ENCODE data around the gene DENND2A.

The DENND2A gene

GRCh38 chr7:140640727-140641523 lies at the start of gene DENND2A:
TSS of gene DENND2A (minus strand) at chr7:140640813. CDS start at chr7:140602397, 38,416 bp downstream.
- TF ChIP-seq MAX (IDR thresholded peaks at IDR 0.05; ENCODE audit: low read depth, low read length) (no peak), POLR2A (IDR thresholded peaks at IDR 0.05; ENCODE audit: extremely low read depth, insufficient read length) (no peak), CTCF (IDR thresholded peaks at IDR 0.05; ENCODE audit: low read depth, low read length) (no peak), MYC (IDR thresholded peaks at IDR 0.05; ENCODE audit: low read depth, low read length) (no peak)
- H3K4me3 ChIP-seq (ENCODE audit: low read depth, low read length), result no peak within 1 kb of the TSS
- DNase-seq (ENCODE audit: low read depth), result peak; percentile 41

GRCh38 chr7:140689199-140690152 lies 48.9 kb upstream of the DENND2A start:
- H3K4me3 ChIP-seq (ENCODE audit: low read depth, low read length), result no peak overlapping the region
- no peak for DNase-seq (ENCODE audit: low read depth)
- no peak for TF ChIP-seq MYC (IDR thresholded peaks at IDR 0.05; ENCODE audit: low read depth, low read length)

GRCh38 chr7:140688341-140688740 lies 47.7 kb upstream of the DENND2A start:
- no peak overlapping the region for H3K4me3 ChIP-seq (ENCODE audit: low read depth, low read length)
- TF ChIP-seq CTCF (IDR thresholded peaks at IDR 0.05; ENCODE audit: low read depth, low read length) (no peak), MAX (IDR thresholded peaks at IDR 0.05; ENCODE audit: low read depth, low read length) (no peak), MYC (IDR thresholded peaks at IDR 0.05; ENCODE audit: low read depth, low read length) (no peak), POLR2A (IDR thresholded peaks at IDR 0.05; ENCODE audit: extremely low read depth, insufficient read length) (no peak)
- DNase-seq (ENCODE audit: low read depth), result no peak

GRCh38 chr7:140686921-140687320 lies 46.3 kb upstream of the DENND2A start:
- no peak for TF ChIP-seq CTCF (IDR thresholded peaks at IDR 0.05; ENCODE audit: low read depth, low read length)
- TF ChIP-seq MAX (IDR thresholded peaks at IDR 0.05; ENCODE audit: low read depth, low read length), result no peak
- no peak for TF ChIP-seq MYC (IDR thresholded peaks at IDR 0.05; ENCODE audit: low read depth, low read length)
- no peak for TF ChIP-seq POLR2A (IDR thresholded peaks at IDR 0.05; ENCODE audit: extremely low read depth, insufficient read length)
- H3K4me3 ChIP-seq (ENCODE audit: low read depth, low read length), result no peak overlapping the region
- DNase-seq (ENCODE audit: low read depth), result no peak

GRCh38 chr7:140685407-140686087 lies 44.9 kb upstream of the DENND2A start:
- no peak overlapping the region for H3K4me3 ChIP-seq (ENCODE audit: low read depth, low read length)
- DNase-seq (ENCODE audit: low read depth), result no peak
- TF ChIP-seq MAX (IDR thresholded peaks at IDR 0.05; ENCODE audit: low read depth, low read length), result no peak

GRCh38 chr7:140684066-140684950 lies 43.7 kb upstream of the DENND2A start:
- H3K4me3 ChIP-seq (ENCODE audit: low read depth, low read length), result no peak overlapping the region
- no peak for DNase-seq (ENCODE audit: low read depth)
- TF ChIP-seq MAX (IDR thresholded peaks at IDR 0.05; ENCODE audit: low read depth, low read length) (no peak), POLR2A (IDR thresholded peaks at IDR 0.05; ENCODE audit: extremely low read depth, insufficient read length) (no peak), CTCF (IDR thresholded peaks at IDR 0.05; ENCODE audit: low read depth, low read length) (no peak), MYC (IDR thresholded peaks at IDR 0.05; ENCODE audit: low read depth, low read length) (no peak)

All from NB4 (cell line).